AG04450 (cell line): ENCODE data around the gene TNFRSF1B. TPM values are rescaled to one million over a fixed set of nuclear protein-coding genes. Genes with fewer than 3 reads are reported as not detected.

Experiments
- CTCF ChIA-PET: fragments of 300-600, 350-600 bp; formaldehyde crosslinking; extraction: SDS; loops from one replicate; lab custom pipeline; 2022; ENCODE audit warnings: antibody characterized with exemption, inconsistent platforms; lab: Charles Lee
- POLR2A ChIA-PET: fragments of 350-600 bp; formaldehyde crosslinking; extraction: SDS; loops from one replicate; lab custom pipeline; 2021; ENCODE audit warnings: antibody characterized with exemption, inconsistent platforms; lab: Yijun Ruan, JAX
- DNase-seq: peaks from one replicate; pipeline ENCODE4 v3.0.0-alpha.2; 2011; ENCODE audit warnings: low read depth, low spot score
- H3K27ac ChIP-seq: one replicate; pipeline ENCODE4 v1.5.1; 2012; ENCODE audit warnings: low read depth, low read length, control low read depth
- H3K27me3 ChIP-seq: one replicate; pipeline ENCODE4 v1.6.0; 2012; ENCODE audit warnings: low read length; ENCODE audit not compliant: control insufficient read depth, insufficient read depth
- H3K4me3 ChIP-seq: 2 replicates; pipeline ENCODE4 v1.5.1; 2011; ENCODE audit warnings: mild to moderate bottlenecking, low read depth, low read length, control low read depth
- H3K9me3 ChIP-seq: 2 replicates; pipeline ENCODE4 v1.5.1; 2012; ENCODE audit warnings: low read length; ENCODE audit not compliant: control insufficient read depth, insufficient read depth
- polyA plus RNA-seq: library from polyadenylated mRNA; depleted of rRNA; stranded (reverse); fragments of >200 nt; gene quantifications from 2 replicates; pipeline ENCODE4 v1.2.3, GENCODE V29; 2011
- TF ChIP-seq, protein P1 (sequence below): IDR thresholded peaks from 2 replicates; pipeline ENCODE4 v1.5.1; 2011; ENCODE audit warnings: low read depth, low read length, control low read depth, inconsistent platforms

Gene TNFRSF1B
- polyA plus RNA-seq, 1 experiment: 5.9 TPM

GRCh38 chr1:12125422-12126355 lies 41.1 kb upstream of the TNFRSF1B start:
- H3K4me3 ChIP-seq: no peak overlapping the region
- ChIA-PET POLR2A (interaction anchor here (0.6 to 1.4 kb wide), 2 partner anchors 57 to 115 kb away, joined by 3 to 5 read pairs; no protein-coding TSS in a partner anchor), CTCF (interaction anchor here (0.9 to 6.6 kb wide), 32 partner anchors 12 to 533 kb away, joined by 3 to 237 read pairs (median 9); partner anchors contain the start of gene VPS13D)
- TF ChIP-seq, protein P1, sequence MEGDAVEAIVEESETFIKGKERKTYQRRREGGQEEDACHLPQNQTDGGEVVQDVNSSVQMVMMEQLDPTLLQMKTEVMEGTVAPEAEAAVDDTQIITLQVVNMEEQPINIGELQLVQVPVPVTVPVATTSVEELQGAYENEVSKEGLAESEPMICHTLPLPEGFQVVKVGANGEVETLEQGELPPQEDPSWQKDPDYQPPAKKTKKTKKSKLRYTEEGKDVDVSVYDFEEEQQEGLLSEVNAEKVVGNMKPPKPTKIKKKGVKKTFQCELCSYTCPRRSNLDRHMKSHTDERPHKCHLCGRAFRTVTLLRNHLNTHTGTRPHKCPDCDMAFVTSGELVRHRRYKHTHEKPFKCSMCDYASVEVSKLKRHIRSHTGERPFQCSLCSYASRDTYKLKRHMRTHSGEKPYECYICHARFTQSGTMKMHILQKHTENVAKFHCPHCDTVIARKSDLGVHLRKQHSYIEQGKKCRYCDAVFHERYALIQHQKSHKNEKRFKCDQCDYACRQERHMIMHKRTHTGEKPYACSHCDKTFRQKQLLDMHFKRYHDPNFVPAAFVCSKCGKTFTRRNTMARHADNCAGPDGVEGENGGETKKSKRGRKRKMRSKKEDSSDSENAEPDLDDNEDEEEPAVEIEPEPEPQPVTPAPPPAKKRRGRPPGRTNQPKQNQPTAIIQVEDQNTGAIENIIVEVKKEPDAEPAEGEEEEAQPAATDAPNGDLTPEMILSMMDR: no peak
- peaks cover 5% of the 10 kb centered on the region for H3K27me3 ChIP-seq
- H3K27ac ChIP-seq: no peak overlapping the region
- no peaks in the 10 kb centered on the region; the same call in 1 of the 2 replicates for H3K9me3 ChIP-seq
- DNase-seq: no peak

GRCh38 chr1:12126781-12127180 lies 40.0 kb upstream of the TNFRSF1B start:
- H3K27ac ChIP-seq: no peak overlapping the region
- peaks cover 5% of the 10 kb centered on the region for H3K27me3 ChIP-seq
- H3K9me3 ChIP-seq: no peaks in the 10 kb centered on the region; the same call in 1 of the 2 replicates
- TF ChIP-seq, protein P1: no peak
- H3K4me3 ChIP-seq: no peak overlapping the region
- ChIA-PET CTCF (interaction anchor here (1.7 to 6.6 kb wide), 4 partner anchors 10 to 117 kb away, joined by 4 to 237 read pairs (median 38); no protein-coding TSS in a partner anchor), POLR2A (interaction anchor here (0.6 kb wide), 1 partner anchor 58 kb away, joined by 4 read pairs; no protein-coding TSS in a partner anchor)
- DNase-seq: no peak

DNA sequence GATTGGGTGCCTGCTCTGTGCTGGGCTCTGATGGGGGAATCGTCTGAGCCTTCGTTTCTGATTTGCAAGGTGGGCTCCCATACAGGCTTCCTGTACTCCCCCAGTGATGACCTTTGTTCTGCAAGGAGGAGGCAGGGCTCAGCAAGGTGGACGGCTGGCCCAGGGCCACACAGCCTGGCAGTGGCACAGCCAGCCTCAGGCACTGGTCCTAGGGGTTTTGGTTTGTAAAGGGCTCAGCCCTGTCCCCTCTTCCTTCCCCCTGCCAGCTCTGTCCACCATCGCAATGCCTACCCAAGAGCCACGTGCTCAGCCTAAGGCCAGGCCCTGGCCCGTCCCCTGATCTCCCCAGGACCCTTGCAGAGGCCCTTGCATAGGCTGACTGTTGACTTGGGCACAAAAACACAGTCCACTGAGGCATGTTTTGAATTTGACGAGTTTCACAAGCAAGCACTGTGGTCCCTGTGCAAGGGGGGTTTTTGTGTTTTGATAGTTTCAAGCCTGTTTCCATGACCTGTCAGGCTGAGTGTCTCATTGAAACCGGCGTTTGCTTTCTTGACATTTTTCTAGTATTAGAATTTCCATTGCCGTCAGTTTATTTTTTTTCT lies 39.5 kb upstream of the TNFRSF1B start:
- TF ChIP-seq, protein P1: no peak
- Histone ChIP-seq H3K27ac (no peak overlapping the region), H3K27me3 (peaks cover 5% of the 10 kb centered on the region), H3K4me3 (no peak overlapping the region), H3K9me3 (no peaks in the 10 kb centered on the region; the same call in 1 of the 2 replicates)
- POLR2A ChIA-PET: interaction anchor here (0.6 kb wide), 1 partner anchor 57 kb away, joined by 4 read pairs; no protein-coding TSS in a partner anchor
- no peak for DNase-seq
- CTCF ChIA-PET: interaction anchor here (1.7 to 6.6 kb wide), 2 partner anchors 10 to 81 kb away, joined by 4 to 237 read pairs; no protein-coding TSS in a partner anchor

DNA sequence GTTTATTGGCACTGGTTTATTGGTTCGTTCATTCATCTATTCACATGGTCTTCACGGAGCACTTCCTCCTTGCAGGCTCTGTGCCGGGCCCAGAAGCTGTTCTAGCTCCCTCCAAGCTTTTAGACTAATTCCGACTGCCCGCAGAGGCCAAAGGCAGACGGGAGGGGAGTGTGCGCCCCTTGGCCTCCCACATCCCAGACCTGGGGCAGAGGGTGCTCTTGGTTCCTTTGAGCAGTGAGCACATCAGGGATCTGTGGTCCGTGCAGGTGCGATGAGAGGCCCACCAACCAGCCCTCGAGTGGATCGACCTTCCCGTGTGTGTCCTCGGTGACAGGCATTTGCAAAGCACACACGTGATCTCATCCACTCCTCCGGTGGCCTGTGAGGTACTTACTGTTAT lies 38.7 kb upstream of the TNFRSF1B start:
- Histone ChIP-seq H3K4me3 (no peak overlapping the region), H3K9me3 (no peaks in the 10 kb centered on the region; the same call in 1 of the 2 replicates), H3K27ac (no peak overlapping the region), H3K27me3 (peaks cover 5% of the 10 kb centered on the region)
- CTCF ChIA-PET: interaction anchor here (1.7 kb wide), 1 partner anchor 9 kb away, joined by 4 read pairs; no protein-coding TSS in a partner anchor
- DNase-seq: no peak
- TF ChIP-seq, protein P1: no peak
- POLR2A ChIA-PET: no interaction called here
